Rectal smooth muscle tissue (tissue), 1 donor: ENCODE data around the gene ST14.

ENCODE experiments used
- H3K27ac ChIP-seq: one replicate; pipeline ENCODE4 v1.7.0; 2013; ENCODE audit warnings: low read depth, low read length, inconsistent platforms
- H3K27me3 ChIP-seq: one replicate; pipeline ENCODE4 v1.7.0; 2013; ENCODE audit warnings: low read length; ENCODE audit not compliant: control insufficient read depth, insufficient read depth
- H3K36me3 ChIP-seq: one replicate; pipeline ENCODE4 v1.7.0; 2013; ENCODE audit warnings: low read length; ENCODE audit not compliant: control insufficient read depth, insufficient read depth
- H3K4me1 ChIP-seq: one replicate; pipeline ENCODE4 v1.7.0; 2013; ENCODE audit warnings: low read length; ENCODE audit not compliant: control insufficient read depth, insufficient read depth
- H3K4me3 ChIP-seq: one replicate; pipeline ENCODE4 v1.7.0; 2013; ENCODE audit warnings: low read length
- H3K9ac ChIP-seq: one replicate; pipeline ENCODE4 v1.7.0; 2013; ENCODE audit warnings: low read length

ST14 gene

DNA sequence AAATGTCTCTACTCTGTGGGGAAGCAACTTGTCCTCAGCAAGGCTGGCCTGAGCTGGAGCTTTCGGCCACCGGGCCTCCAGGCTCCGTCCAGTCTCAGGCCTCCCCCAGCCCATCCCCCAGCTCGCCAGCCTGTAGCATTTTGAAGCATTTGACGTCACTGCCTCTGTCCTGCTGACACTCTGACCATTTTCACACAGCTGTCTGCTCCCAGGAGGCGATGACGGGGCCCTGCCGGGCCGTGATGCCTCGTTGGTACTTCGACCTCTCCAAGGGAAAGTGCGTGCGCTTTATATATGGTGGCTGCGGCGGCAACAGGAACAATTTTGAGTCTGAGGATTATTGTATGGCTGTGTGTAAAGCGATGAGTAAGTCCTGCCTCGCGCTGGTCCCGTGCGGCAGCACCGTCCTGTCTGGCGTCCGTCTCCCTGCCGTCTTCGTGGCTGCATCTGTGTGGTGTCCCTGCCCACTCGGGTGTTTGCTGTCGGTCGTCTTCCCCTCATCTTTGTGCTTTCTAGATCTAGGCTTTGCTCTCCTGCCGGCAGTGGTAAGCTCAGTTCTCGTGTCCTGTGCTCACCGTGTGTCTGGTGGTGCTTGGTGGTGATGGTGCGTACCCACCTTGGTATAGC is 36.1 kb upstream of the ST14 start:
- no peak overlapping the region for H3K9ac ChIP-seq
- H3K27me3 ChIP-seq, result no peaks in the 10 kb centered on the region
- H3K36me3 ChIP-seq, result peaks cover 23% of the 10 kb centered on the region
- no peak overlapping the region for H3K27ac ChIP-seq
- no peak overlapping the region for H3K4me3 ChIP-seq
- no peaks in the 10 kb centered on the region for H3K4me1 ChIP-seq

DNA sequence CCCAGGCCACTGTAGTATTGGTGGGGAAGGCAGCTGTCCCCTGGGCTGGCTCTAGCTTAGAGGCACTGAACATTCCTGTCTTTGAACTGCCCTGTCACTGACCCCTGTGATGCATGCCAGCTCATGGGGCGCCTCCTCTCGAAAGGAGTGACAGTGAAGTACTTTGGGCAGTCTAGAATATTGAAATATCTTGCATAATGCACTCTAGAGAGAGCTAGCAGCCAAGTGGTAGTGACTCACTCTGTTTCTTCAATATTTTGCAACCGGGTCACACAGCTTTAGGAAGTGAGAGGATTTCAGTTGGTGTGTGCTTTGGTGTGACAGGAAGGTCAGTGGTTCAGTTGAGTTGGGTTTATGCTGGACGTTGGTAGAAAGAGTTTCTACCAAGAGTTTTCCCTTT is 35.5 kb upstream of the ST14 start:
- no peaks in the 10 kb centered on the region for H3K4me1 ChIP-seq
- no peak overlapping the region for H3K27ac ChIP-seq
- H3K27me3 ChIP-seq, result no peaks in the 10 kb centered on the region
- H3K4me3 ChIP-seq, result no peak overlapping the region
- H3K36me3 ChIP-seq, result peaks cover 23% of the 10 kb centered on the region
- H3K9ac ChIP-seq, result no peak overlapping the region

DNA sequence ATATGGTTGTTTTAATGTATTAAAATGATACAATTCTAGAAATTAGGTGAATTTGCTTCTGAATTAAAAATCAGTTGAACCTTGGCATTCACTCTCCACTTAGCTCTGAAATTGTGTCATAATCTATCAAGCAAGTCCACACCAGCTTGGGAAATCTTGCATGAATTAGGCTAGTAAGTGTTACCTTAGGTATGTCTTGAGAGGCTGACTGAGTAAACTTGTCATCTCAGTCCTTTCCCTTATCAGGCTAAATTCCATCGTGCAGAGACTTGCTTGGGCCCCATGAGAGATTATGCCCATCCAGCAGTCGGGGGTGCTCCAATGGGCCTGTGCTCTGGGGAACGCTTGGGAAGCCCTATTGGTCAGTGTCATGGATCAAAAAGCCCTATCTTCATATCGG is 33.9 kb upstream of the ST14 start:
- H3K27ac ChIP-seq, result no peak overlapping the region
- H3K4me1 ChIP-seq, result no peaks in the 10 kb centered on the region
- H3K9ac ChIP-seq, result no peak overlapping the region
- no peak overlapping the region for H3K4me3 ChIP-seq
- H3K27me3 ChIP-seq, result no peaks in the 10 kb centered on the region
- H3K36me3 ChIP-seq, result peaks cover 26% of the 10 kb centered on the region

DNA sequence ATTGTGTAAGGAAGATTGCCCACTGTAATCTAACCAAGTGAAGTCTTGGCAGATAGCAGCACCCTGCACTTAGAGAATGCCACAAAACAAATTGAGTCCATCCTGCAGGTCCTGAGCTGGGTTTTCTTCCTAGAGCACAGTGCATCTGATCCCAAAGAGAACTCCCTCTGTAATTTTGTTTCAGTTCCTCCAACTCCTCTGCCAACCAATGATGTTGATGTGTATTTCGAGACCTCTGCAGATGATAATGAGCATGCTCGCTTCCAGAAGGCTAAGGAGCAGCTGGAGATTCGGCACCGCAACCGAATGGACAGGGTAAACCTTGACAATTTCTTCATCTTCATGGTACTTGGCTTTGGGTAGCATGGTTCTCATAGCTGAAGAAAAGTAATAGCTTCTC is 33.1 kb upstream of the ST14 start:
- Histone ChIP-seq H3K4me1 (no peaks in the 10 kb centered on the region), H3K4me3 (no peak overlapping the region), H3K9ac (no peak overlapping the region), H3K27ac (no peak overlapping the region), H3K36me3 (peaks cover 29% of the 10 kb centered on the region), H3K27me3 (no peaks in the 10 kb centered on the region)

DNA sequence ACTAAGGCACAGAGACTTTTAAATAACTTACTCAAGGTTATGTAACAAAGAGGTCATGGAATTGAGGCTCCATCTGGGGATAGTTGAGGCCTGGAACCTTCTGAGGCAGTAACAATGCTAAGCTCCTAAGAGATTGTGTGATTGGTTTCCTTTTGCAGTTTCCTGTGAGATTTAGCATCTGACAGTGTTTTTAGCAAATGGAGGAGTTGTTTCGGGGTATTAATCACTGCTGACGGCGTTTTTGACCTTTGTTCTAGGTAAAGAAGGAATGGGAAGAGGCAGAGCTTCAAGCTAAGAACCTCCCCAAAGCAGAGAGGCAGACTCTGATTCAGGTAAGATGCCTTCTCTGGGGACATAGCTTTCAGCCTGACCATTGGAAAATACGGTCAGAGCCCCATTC is 32.1 kb upstream of the ST14 start:
- Histone ChIP-seq H3K27me3 (no peaks in the 10 kb centered on the region), H3K4me3 (no peak overlapping the region), H3K9ac (no peak overlapping the region), H3K27ac (no peak overlapping the region), H3K4me1 (no peaks in the 10 kb centered on the region), H3K36me3 (peaks cover 27% of the 10 kb centered on the region)

DNA sequence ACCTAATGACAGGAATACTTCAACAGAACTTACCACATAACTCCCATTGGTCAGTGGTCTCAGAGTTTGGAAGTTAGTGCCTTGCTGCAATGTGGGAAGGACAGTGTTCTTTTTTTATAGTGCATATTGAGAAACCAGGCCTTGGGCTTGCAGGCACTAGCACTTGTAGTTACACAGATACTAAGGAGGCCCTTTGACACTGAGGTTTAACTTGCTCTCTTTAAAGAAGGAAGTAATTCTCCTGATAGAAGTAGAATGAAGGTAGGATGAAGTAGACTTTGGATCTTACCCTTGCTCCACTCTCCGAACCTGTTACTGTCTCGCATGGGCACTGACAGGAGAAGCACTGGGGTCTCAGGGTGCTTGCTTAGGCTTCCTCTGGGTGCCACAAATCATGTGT is 31.0 kb upstream of the ST14 start:
- peaks cover 21% of the 10 kb centered on the region for H3K36me3 ChIP-seq
- H3K4me3 ChIP-seq, result no peak overlapping the region
- no peaks in the 10 kb centered on the region for H3K27me3 ChIP-seq
- no peak overlapping the region for H3K9ac ChIP-seq
- no peak overlapping the region for H3K27ac ChIP-seq
- H3K4me1 ChIP-seq, result no peaks in the 10 kb centered on the region

DNA sequence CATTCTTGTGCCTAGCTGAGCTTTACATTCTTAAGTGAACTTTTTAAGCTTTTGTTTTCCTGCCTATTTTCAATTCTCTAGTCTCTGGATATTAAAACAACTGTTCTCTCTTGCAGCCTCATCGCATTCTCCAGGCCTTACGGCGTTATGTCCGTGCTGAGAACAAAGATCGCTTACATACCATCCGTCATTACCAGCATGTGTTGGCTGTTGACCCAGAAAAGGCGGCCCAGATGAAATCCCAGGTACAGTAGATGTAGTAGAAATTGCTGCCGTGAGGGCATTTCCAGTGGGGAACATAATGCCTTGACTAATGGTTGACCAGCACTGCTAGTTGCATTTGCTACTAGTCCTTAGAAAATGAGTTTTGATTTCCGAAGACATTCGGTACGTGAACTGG is 29.7 kb upstream of the ST14 start:
- no peak overlapping the region for H3K9ac ChIP-seq
- H3K4me1 ChIP-seq, result no peaks in the 10 kb centered on the region
- no peaks in the 10 kb centered on the region for H3K27me3 ChIP-seq
- H3K27ac ChIP-seq, result peak overlapping the region; percentile 13
- H3K36me3 ChIP-seq, result peaks cover 22% of the 10 kb centered on the region
- no peak overlapping the region for H3K4me3 ChIP-seq

DNA sequence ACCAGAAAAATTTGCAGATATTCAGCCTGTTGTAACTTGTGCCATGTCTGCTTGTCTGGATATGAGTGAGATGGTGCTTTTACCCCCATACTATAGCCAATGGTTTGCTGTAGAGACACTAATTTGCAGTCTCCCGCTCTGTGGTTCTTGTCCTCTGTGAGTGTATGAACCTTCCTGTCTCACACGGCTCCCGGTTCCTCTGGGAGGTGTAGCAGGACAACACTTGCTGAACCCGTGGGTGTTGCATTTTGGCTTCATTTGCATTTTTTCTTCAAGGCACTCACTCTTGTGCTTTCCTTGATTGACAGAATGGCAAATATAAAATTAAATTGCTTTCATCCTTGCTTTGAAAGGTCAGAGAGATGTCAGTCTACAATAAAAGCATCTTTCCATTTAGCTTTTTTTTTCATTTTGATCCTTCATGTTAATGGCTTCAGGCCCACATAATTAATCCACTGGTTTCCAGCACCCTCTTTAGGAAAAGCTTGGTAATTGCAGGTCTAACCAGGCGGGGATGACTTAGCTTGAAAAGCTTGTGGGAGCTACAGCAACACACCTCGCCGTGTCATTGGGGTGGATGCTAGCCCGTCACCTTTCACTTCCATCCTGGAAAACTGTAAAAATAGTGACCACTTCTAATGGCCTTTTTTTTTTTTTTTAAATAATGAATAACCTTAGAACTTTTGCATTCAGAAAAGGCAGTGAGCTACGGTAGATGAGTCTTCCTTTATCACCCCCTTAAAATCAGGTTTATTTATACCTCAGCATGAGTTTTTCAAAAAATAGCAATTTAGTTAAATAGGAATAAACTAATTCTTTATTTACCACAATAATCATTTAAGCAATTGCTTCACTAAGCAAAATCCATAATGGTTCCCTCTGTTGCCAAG is 27.4 kb upstream of the ST14 start:
- peaks cover 16% of the 10 kb centered on the region for H3K36me3 ChIP-seq
- no peaks in the 10 kb centered on the region for H3K4me1 ChIP-seq
- no peak overlapping the region for H3K4me3 ChIP-seq
- H3K27ac ChIP-seq, result no peak overlapping the region
- no peaks in the 10 kb centered on the region for H3K27me3 ChIP-seq
- H3K9ac ChIP-seq, result no peak overlapping the region

DNA sequence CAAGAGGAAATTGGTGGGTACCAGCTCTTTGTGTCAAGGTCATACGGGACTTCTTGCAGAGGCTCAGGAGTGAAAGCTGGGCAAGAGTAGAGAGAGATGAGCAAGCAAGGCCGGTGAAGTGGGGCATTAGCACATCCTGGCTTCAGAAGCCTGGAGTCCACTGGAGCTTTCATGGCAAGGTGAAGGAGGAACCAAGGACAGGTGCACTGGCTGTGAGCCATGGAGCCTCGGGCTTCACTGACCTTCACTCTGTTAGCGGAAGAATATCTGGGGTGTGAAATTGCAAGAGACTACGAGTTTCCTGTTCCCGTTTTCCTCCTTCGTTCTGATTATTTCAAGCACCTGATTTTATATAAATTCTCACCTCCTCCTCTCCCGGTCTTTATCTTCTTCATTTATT is 25.9 kb upstream of the ST14 start:
- no peaks in the 10 kb centered on the region for H3K27me3 ChIP-seq
- H3K36me3 ChIP-seq, result peaks cover 13% of the 10 kb centered on the region
- no peak overlapping the region for H3K9ac ChIP-seq
- H3K4me1 ChIP-seq, result no peaks in the 10 kb centered on the region
- no peak overlapping the region for H3K27ac ChIP-seq
- H3K4me3 ChIP-seq, result no peak overlapping the region

DNA sequence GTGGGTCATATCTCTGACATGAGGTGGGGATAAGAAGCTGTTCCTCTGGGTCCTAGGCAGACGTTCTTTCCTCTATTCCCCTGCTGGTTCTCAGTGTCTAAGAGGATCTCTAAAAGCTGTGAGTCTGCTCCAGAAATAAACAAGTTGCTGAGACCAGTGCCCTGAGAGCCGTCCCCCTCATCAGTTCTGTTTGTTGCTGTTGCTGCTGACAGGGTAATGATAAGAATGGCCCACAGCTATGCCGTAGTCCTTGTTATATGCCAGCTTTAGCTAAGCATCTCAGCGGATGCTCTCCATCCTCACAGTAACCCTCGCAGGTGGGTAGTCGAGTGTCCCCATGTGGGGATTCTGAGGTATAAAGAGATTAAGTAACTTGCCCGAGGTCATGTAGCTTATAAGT is 23.5 kb upstream of the ST14 start:
- H3K27ac ChIP-seq, result no peak overlapping the region
- peaks cover 10% of the 10 kb centered on the region for H3K36me3 ChIP-seq
- no peak overlapping the region for H3K4me3 ChIP-seq
- H3K27me3 ChIP-seq, result no peaks in the 10 kb centered on the region
- H3K4me1 ChIP-seq, result no peaks in the 10 kb centered on the region
- H3K9ac ChIP-seq, result no peak overlapping the region

DNA sequence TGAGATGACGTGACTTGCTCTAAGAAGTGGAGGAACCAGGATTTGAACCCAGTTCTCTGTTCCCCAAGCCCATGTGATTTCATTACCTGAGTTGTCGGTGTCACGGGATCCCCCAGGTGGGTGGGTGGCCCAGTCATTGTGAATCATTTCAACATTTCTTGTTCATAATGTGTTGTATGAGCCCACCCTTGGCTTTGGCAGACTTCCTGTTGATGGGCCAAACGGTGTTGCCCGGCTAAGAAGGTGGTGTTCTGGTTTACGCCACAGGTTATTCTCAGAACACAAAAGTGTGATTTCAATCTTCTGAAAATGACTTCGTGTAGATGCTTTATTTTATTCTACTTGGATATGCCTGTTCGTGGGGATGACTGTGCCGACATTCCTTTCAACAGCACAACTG is 21.6 kb upstream of the ST14 start:
- Histone ChIP-seq H3K36me3 (peaks cover 20% of the 10 kb centered on the region), H3K27ac (no peak overlapping the region), H3K9ac (no peak overlapping the region), H3K4me1 (no peaks in the 10 kb centered on the region), H3K4me3 (no peak overlapping the region), H3K27me3 (no peaks in the 10 kb centered on the region)

DNA sequence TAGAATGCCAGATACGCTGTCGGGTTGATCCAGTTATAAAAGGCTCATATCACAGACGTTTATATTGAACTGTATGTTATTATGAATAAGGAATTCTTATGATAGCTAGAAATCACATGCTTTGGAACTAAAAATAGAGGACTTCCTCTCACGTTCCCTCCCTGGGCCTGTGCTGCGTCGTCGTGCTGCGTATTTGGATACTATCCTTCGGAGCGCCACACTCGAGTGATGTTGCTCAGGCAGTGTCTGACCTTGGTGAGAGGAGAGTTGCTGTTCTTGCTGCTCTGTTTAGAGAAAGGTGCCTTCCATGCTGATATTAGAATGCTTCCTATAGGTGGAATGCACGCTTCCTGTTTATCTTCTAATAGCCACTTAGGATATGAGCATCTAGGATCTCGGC is 20.2 kb upstream of the ST14 start:
- Histone ChIP-seq H3K9ac (no peak overlapping the region), H3K4me1 (peaks cover under 1% of the 10 kb centered on the region), H3K27ac (no peak overlapping the region), H3K36me3 (peaks cover 13% of the 10 kb centered on the region), H3K4me3 (no peak overlapping the region), H3K27me3 (no peaks in the 10 kb centered on the region)
